DND-41 (cell line): ENCODE measurements around the gene AAMDC.

ENCODE experiments used
- CTCF ChIP-seq: IDR thresholded peaks from 2 replicates; pipeline ENCODE4 v1.5.1; 2012; ENCODE audit warnings: borderline replicate concordance, low read length, moderate library complexity, mild to moderate bottlenecking; ENCODE audit not compliant: poor library complexity, severe bottlenecking; ENCODE audit errors: extremely low read depth
- EZH2 ChIP-seq: IDR thresholded peaks from 3 replicates; pipeline ENCODE4 v1.6.1; 2012; ENCODE audit warnings: borderline replicate concordance, low read depth, mild to moderate bottlenecking, moderate library complexity, low read length, inconsistent platforms; ENCODE audit not compliant: severe bottlenecking

GRCh38 chr11:77884186-77884828 lies 63.4 kb downstream of the AAMDC start:
- TF ChIP-seq CTCF (no peak), EZH2 (no peak)
